HepG2 (cell line): Measurements from ENCODE around the gene NPW. TPM values are rescaled to one million over a fixed set of nuclear protein-coding genes. Genes with fewer than 3 reads are reported as not detected.
A peak's percentile ranks its signal among the peaks of the same experiment; 100 is the strongest.

Experiments used
- AGO2 ChIP-seq: fragments of 200-400 bp; formaldehyde crosslinking; optimal IDR thresholded peaks from 2 replicates; pipeline ENCODE3; 2017; ENCODE audit warnings: mild to moderate bottlenecking, low read depth, low read length, moderate library complexity
- CBFB ChIP-seq: sonication (generic); formaldehyde crosslinking; IDR thresholded peaks from 2 replicates; pipeline ENCODE4 v1.4.0; 2020; ENCODE audit warnings: missing genetic modification reagents
- GLMP ChIP-seq: sonication (generic); formaldehyde crosslinking; IDR thresholded peaks from 2 replicates; pipeline ENCODE4 v1.9.0; 2021; ENCODE audit warnings: missing genetic modification reagents, mild to moderate bottlenecking, borderline replicate concordance
- IRF9 ChIP-seq: sonication (generic); formaldehyde crosslinking; IDR thresholded peaks from 2 replicates; pipeline ENCODE4 v1.8.0; 2022; ENCODE audit warnings: missing genetic modification reagents, mild to moderate bottlenecking, borderline replicate concordance
- ISX ChIP-seq: sonication (generic); formaldehyde crosslinking; conservative IDR thresholded peaks from 2 replicates; pipeline ENCODE4 v1.5.0; 2020; ENCODE audit warnings: missing genetic modification reagents
- JUN ChIP-seq: sonication (generic); formaldehyde crosslinking; IDR thresholded peaks from 2 replicates; pipeline ENCODE4 v1.4.0; 2020; ENCODE audit warnings: mild to moderate bottlenecking, missing genetic modification reagents
- KMT2B ChIP-seq: IDR thresholded peaks from 2 replicates; pipeline ENCODE4 v1.6.1; 2016; ENCODE audit warnings: missing genetic modification reagents, missing compliant biosample characterization
- MAF1 ChIP-seq: sonication (generic); formaldehyde crosslinking; IDR thresholded peaks from 2 replicates; pipeline ENCODE4 v1.5.0; 2020; ENCODE audit warnings: missing genetic modification reagents, borderline replicate concordance
- NFYB ChIP-seq: sonication (generic); formaldehyde crosslinking; IDR thresholded peaks from 2 replicates; pipeline ENCODE4 v1.4.0; 2020; ENCODE audit warnings: missing genetic modification reagents
- NR2F6 ChIP-seq, 2 experiments: IDR thresholded peaks; 2 replicates each; pipeline ENCODE4 v1.6.1; 2016; ENCODE audit warnings: antibody characterized with exemption in 1 of 2, mild to moderate bottlenecking in 1 of 2
- ZBTB33 ChIP-seq: sonication (generic); formaldehyde crosslinking; IDR thresholded peaks from 2 replicates; pipeline ENCODE4 v1.4.0; 2020; ENCODE audit warnings: missing genetic modification reagents
- ZFP36L1 ChIP-seq: sonication (generic); formaldehyde crosslinking; IDR thresholded peaks from 2 replicates; pipeline ENCODE4 v1.8.0; 2022; ENCODE audit warnings: mild to moderate bottlenecking, missing genetic modification reagents, moderate library complexity
- ZNF296 ChIP-seq: sonication (generic); formaldehyde crosslinking; conservative IDR thresholded peaks from 2 replicates; pipeline ENCODE4 v1.5.0; 2020; ENCODE audit warnings: mild to moderate bottlenecking, missing genetic modification reagents
- ZNF710 ChIP-seq: sonication (generic); formaldehyde crosslinking; IDR thresholded peaks from 2 replicates; pipeline ENCODE4 v1.5.0; 2020; ENCODE audit warnings: mild to moderate bottlenecking, missing genetic modification reagents, borderline replicate concordance
- ZXDC ChIP-seq: sonication (generic); formaldehyde crosslinking; IDR thresholded peaks from 2 replicates; pipeline ENCODE4 v1.5.0; 2020; ENCODE audit warnings: mild to moderate bottlenecking, missing genetic modification reagents
- polyA plus RNA-seq, 8 experiments: library from polyadenylated mRNA; depleted of rRNA in 3 of 8; stranded (reverse) in 7 of 8; unstranded in 1 of 8; fragments of >200 nt; fragmentation: Illumina TruSeq in 4 of 8; extraction: Trizol in 4 of 8; gene quantifications; 2 replicates each; pipeline versions ENCODE4 v1.2.1 to v1.2.3, GENCODE V29; 2011 to 2016; ENCODE audit warnings: low read depth in 4 of 8, missing spikeins in 1 of 8, mixed read lengths in 1 of 8; ENCODE audit not compliant: insufficient read depth in 1 of 8
- total RNA-seq, 5 experiments: library from RNA; depleted of rRNA; stranded (reverse); fragments of >200 nt; fragmentation: Illumina TruSeq; extraction: Trizol; gene quantifications; 2 replicates each; pipeline ENCODE4 v1.2.3, GENCODE V29; 2016; ENCODE audit warnings: low read depth in 1 of 5

The NPW gene
- total and polyA plus RNA-seq, 2 of the 13 experiments (the other 11 are each of a cell fraction or from before 2014, with no cell fraction given): 0.24 to 0.97 TPM

- no peak for TF ChIP-seq GLMP (CRISPR knock-in tag)
- 0 out of 2 replicates have a peak, but pooled peaks have one; percentile 8 for TF ChIP-seq ZNF710 (CRISPR knock-in tag)
- no peak for TF ChIP-seq IRF9 (CRISPR knock-in tag)
- TF ChIP-seq ZXDC (CRISPR knock-in tag): no peak
- TF ChIP-seq KMT2B (CRISPR knock-in tag): no peak
- TF ChIP-seq JUN (CRISPR knock-in tag): no peak
- no peak for TF ChIP-seq ZFP36L1 (CRISPR knock-in tag)
- TF ChIP-seq NFYB (CRISPR knock-in tag): no peak
- no peak for TF ChIP-seq ZBTB33
- TF ChIP-seq NR2F6 (IDR thresholded peaks at IDR 0.05): no peak
- TF ChIP-seq NR2F6 (CRISPR knock-in tag; IDR thresholded peaks at IDR 0.05): peak; percentile 14; the same call in 1 of the 2 replicates
- TF ChIP-seq ZNF296 (CRISPR knock-in tag): no peak
- TF ChIP-seq CBFB: no peak
- no peak for TF ChIP-seq ISX
- no peak for TF ChIP-seq MAF1 (CRISPR knock-in tag)
- no peak for TF ChIP-seq AGO2
Measured at GRCh38 chr16:2024032-2024420, 4.4 kb downstream of the NPW start (continued).
